ENCODE data around the gene ARL6. TPM values are rescaled to one million over a fixed set of nuclear protein-coding genes. Genes with fewer than 3 reads are reported as not detected.

ARL6 gene
- total RNA-seq, 2 donors from 2014 or later: 2.2 to 3.4 TPM

Other genes starting within 250 kb of the ARL6 start
- gene CRYBG3, start 57.3 kb downstream of the ARL6 start, total RNA-seq: 1 to 10 TPM; 6.4 to 6.5 TPM
- 10 to 100 TPM; 21.1 to 22.7 TPM for gene RIOX2, start 207.7 kb downstream of the ARL6 start, total RNA-seq

Data from T-helper 17 cell (primary cell).